ENCODE results near the gene TNFRSF25.

The TNFRSF25 gene

GRCh38 chr1:6486433-6487011 is 20.5 kb upstream of the TNFRSF25 start:
- peak; percentile 68 to 92 for DNase-seq

- DNase-seq = no peak
These were observed 19.5 kb upstream of the TNFRSF25 start for GRCh38 chr1:6485168-6486101.

DNA sequence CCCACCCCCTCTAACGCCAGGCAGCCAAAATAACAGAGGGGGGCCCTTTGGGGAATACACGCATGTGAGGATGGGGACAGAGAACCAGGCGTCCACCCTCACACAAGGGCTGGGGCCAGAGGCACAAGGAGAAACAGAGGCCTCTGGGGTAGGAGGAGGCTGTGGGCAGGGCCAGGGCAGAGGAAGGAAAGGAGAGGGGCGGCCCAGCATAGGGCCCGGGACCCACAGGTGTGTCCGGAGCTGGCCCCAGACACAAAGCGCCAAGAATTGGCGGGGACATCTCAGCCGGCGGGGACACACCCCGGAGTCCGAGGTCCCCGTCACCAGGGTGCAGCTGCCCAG is 18.8 kb upstream of the TNFRSF25 start:
- no peak for DNase-seq

- no peak for DNase-seq
These were observed 17.8 kb upstream of the TNFRSF25 start for GRCh38 chr1:6483761-6484117.

DNA sequence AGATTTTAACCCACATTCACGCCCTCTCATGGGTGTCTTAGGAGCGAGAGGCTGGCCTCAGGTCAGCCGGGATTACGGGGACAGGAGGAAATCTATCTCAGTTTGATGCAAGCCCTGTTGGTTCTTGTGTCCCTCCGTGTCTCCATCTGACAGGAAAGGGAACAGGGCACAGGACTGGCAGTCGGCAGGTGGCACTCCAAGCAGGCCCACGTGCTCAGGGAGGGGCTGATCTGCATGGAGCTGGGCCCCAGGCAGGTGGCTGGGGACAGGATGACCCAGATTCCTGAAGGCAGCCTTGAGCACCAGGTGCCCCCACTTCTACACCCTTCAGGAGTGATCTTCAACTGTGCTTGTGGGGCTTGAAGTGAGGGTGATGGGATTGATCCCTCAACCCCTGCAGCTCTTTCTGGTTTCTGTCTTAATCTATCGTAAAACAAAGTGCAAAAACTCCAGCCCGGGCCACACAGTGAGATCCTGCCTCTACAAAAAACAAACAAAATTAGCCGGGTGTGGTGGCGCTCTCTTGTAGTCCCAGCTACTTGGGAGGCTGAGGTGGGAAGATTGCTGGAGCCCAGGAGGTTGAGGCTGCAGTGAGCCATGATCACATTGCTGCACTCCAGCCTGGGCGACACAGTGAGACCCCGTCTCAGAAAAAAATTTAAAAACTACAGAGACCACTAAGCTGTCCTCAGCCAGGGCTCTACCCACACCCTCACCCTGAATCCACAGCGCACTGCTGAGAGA is 17.2 kb upstream of the TNFRSF25 start:
- no peak for DNase-seq

GRCh38 chr1:6481820-6482219 is 15.8 kb upstream of the TNFRSF25 start:
- no peak for DNase-seq

DNA sequence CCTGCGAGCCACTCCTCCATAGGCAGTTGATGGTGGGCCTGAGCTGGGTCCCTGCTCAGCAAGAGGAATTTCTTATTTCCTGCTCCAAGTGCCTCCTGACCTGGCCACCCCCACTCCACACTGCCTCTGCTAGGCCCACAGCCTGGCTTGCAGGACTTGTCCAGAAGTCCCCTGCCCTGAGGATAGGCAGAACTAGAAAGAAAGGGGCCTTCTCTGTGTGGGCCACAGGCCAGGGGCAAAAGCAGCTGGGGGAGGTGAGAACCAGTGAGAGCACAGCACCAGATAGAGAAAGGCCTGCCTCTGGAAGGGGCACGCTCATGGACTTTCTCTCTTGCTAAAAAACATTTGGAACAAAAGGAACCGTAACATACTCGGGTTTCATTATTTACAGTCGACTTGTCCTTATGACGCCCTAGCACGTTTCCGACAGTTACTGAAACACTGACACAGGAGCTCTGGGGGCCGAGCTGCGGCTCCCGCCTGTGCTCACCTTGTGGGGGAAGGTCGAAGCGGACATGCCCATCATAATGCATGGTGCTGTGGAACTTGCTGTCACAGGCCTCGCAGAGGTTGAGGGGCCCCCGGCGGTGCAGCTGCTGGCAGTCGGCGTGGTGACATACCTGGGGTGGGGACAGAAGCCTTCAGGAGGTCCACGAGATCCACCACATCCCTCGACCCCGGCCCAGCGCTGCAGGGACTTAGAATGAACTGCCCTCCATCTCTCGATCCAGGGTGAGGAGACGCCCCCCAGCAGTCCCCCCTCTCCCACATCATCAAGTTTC is 11.3 kb upstream of the TNFRSF25 start:
- no peak for DNase-seq

GRCh38 chr1:6476483-6476882 is 10.5 kb upstream of the TNFRSF25 start:
- no peak for DNase-seq

- peak in 1 of 2 donors; percentile 74 for DNase-seq
These were observed 9.6 kb upstream of the TNFRSF25 start for GRCh38 chr1:6475381-6476133.

DNA sequence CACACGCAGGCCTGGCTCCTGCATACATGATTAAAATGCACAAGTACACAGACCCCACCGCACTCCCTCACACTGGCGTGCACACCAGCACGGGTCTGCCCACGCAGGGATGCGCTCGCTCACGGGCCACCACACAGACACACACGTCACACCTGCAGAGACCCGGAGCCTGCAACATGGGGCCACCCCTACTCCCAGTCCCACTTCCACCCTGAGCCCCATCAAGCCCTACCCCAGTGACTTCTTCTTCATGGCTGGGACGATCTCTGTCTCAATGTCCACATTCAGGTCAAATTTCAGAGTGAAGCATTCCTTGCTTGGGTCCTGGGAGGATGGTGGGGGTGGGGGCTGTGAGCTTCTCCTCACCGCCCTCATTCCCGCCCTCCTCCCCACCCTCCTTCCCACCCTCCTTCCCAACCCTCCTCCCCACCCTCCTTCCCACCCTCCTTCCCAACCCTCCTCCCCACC is 8.9 kb upstream of the TNFRSF25 start:
- no peak for DNase-seq

DNA sequence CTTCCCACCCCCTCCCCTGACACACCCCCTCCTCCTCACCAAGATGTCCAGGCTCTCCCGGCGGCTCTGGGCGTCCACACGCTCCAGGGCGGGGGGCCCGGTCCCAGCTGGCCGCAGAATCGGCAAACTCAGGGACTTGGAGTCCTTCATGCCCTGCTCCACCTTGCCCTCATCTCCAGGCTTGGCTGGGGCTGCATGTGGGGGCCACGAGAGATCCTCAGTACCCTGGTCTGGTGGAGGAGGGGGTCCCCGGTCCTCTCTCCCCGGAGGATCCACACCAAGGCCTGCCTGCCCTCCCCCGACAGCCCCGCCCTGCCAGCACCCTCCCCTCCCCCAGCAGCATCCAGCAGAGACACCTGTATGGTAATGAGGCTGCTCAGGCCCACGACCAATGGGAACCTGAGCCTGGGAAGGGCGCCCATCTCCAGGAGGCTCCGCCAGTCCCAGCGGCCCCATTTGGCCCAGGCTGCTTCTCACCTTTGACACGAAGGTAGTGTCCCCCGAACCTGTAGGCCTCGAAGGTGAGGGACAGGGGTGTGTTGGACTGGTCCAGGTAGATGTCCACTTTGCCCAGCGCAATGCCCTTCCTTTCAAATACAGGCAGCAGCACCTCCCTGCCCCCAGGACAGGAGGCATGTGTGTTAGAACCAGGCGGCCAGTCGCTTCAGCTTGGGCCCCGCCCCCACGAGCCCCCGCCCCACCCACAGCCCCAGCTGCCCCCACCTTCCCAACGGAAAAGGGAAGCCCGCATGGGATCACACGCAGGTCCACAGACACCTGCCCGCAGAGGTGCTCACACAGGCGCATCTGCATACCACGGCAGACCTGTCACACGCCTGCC is 8.2 kb upstream of the TNFRSF25 start:
- no peak for DNase-seq

- DNase-seq = no peak
These were observed 7.2 kb upstream of the TNFRSF25 start for GRCh38 chr1:6473156-6473555.

GRCh38 chr1:6472391-6472790 is 6.4 kb upstream of the TNFRSF25 start:
- no peak for DNase-seq

DNA sequence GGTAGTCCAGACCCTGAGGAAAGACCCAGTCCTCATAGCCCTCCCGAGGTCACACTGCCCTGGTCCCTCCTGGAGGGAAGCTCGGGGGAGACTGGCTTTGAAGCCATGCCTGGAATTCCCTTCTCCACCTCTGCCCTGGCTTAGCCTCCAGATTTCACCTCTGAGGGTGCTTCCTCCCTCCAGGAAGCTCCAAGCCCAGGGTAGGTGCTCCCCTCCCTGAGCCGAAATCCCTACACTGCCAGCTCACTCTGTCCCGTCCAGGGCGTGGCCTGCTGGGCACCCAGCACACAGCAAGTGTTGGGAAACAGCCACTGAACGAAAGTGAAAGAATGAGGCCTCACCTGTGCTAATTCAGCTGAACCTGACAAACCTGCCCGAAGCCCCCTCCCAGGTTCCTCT is 6.0 kb upstream of the TNFRSF25 start:
- DNase-seq = no peak

- no peak for DNase-seq
These were observed 5.4 kb upstream of the TNFRSF25 start for GRCh38 chr1:6471086-6471969.

DNA sequence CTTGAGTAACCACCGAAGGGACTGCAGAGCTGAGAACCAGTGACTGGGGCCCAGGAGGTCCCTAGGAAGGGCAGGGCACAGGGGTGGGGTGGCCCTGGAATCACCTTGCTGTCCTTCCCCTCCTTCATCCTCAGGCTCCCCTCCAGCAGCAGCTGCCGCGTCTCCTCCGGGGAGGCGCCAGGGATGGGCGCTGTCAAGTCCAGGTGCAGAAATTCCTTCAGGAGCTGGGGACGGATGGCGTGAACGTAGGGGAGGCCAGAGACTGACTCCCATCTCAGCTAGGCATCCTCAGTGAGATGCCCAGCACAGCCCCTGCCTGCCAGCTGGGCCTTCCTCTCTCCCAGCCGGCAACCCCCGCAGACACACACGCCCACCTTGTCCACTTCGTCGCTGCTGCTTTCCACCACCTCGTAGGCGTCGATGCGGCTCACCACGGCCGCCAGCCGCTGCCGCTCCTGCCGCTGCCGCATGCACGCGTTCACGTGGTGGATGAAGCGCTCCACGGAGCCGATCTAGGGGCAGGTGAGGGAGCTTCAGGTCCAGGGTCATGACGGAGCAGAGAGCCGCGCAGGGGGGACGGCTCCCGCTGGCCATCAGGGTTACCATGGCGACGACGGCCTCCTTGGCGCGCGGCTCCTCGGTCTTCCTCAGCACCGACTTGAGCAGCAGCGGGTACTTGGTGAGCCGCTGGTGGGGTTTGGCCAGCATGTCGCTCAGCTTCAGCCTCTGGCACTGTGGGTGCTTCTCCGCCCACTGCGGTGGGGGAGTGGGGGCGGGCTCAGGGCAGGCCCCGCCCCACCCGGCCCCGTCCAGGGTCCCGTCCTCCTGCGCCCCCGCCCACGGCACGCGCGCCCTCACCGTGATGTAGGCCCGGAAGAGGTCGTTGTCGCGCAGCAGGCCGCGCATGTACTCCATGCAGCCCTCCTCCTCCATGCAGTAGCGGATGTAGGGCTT is 4.4 kb upstream of the TNFRSF25 start:
- no peak for DNase-seq

GRCh38 chr1:6468729-6469461 is 2.9 kb upstream of the TNFRSF25 start:
- no peak for DNase-seq

All from inflammatory macrophage treated with lipopolysaccharide for 1 hour (primary cell).